Measurements from ENCODE around the gene AGBL1. TPM values are rescaled to one million over a fixed set of nuclear protein-coding genes. Genes with fewer than 3 reads are reported as not detected.

Gene AGBL1
- total RNA-seq, 1 donor from 2014 or later: 0.76 TPM

GRCh38 chr15:86935841-86936240 lies 856.2 kb downstream of the AGBL1 start:
- H3K4me3 Mint-ChIP-seq (ENCODE audit: unreplicated experiment): no peak overlapping the region
- H3K27ac Mint-ChIP-seq (ENCODE audit: unreplicated experiment): no peak overlapping the region
- H3K27me3 Mint-ChIP-seq (ENCODE audit: unreplicated experiment): no peaks in the 10 kb centered on the region
- no peak for DNase-seq
- no peaks in the 10 kb centered on the region for H3K9me3 Mint-ChIP-seq (ENCODE audit: unreplicated experiment)
- no peaks in the 10 kb centered on the region for H3K4me1 Mint-ChIP-seq (ENCODE audit: low read depth, unreplicated experiment)
- TF ChIP-seq, protein P1, sequence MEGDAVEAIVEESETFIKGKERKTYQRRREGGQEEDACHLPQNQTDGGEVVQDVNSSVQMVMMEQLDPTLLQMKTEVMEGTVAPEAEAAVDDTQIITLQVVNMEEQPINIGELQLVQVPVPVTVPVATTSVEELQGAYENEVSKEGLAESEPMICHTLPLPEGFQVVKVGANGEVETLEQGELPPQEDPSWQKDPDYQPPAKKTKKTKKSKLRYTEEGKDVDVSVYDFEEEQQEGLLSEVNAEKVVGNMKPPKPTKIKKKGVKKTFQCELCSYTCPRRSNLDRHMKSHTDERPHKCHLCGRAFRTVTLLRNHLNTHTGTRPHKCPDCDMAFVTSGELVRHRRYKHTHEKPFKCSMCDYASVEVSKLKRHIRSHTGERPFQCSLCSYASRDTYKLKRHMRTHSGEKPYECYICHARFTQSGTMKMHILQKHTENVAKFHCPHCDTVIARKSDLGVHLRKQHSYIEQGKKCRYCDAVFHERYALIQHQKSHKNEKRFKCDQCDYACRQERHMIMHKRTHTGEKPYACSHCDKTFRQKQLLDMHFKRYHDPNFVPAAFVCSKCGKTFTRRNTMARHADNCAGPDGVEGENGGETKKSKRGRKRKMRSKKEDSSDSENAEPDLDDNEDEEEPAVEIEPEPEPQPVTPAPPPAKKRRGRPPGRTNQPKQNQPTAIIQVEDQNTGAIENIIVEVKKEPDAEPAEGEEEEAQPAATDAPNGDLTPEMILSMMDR (IDR thresholded peaks at IDR 0.05; ENCODE audit: partially characterized antibody, unreplicated experiment): no peak
- no peaks in the 10 kb centered on the region for H3K36me3 Mint-ChIP-seq (ENCODE audit: unreplicated experiment)

DNA sequence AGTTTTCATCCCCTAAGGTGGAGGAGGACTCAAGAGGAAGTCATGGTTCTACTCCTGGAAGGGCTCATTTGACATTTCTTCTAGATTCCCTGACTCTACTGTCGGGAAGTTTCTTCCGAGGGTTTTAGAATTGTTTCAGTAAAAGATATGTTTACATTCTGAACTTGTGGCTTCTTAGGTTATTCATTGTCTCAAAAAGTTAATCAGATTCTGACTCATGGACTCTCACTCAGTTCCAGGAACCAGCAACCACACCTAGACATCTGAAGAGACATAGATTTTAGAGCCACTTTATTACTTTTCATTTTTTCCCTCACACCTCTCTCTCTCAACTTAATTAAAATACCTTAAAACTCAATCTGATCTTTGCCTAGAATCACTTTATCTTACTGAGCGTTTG lies 862.6 kb downstream of the AGBL1 start:
- Mint-ChIP-seq H3K27ac (ENCODE audit: unreplicated experiment) (no peak overlapping the region), H3K9me3 (ENCODE audit: unreplicated experiment) (no peaks in the 10 kb centered on the region), H3K4me3 (ENCODE audit: unreplicated experiment) (no peak overlapping the region), H3K4me1 (ENCODE audit: low read depth, unreplicated experiment) (no peaks in the 10 kb centered on the region), H3K27me3 (ENCODE audit: unreplicated experiment) (peaks cover 1% of the 10 kb centered on the region), H3K36me3 (ENCODE audit: unreplicated experiment) (no peaks in the 10 kb centered on the region)
- TF ChIP-seq, protein P1 (IDR thresholded peaks at IDR 0.05; ENCODE audit: partially characterized antibody, unreplicated experiment): no peak
- no peak for DNase-seq

DNA sequence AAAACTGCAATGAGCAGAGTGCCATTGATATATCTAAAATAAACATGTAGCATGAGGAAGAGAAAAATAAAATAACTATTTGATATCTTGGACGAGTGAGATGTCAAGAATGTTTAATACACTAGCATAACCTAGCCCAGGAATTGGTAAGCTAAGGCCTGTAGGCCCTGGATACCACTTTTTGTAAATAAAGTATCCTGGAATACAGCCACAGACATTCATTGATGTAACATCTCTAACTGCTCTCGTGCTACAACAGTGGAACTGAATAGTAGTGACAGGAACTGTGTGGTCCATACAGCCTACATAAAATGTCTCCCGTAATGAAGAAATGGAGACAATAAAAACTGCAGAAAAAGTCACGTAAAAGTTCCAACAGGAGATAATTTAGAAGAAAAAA lies 869.0 kb downstream of the AGBL1 start:
- TF ChIP-seq, protein P1 (IDR thresholded peaks at IDR 0.05; ENCODE audit: partially characterized antibody, unreplicated experiment): no peak
- Mint-ChIP-seq H3K36me3 (ENCODE audit: unreplicated experiment) (no peaks in the 10 kb centered on the region), H3K4me1 (ENCODE audit: low read depth, unreplicated experiment) (no peaks in the 10 kb centered on the region), H3K4me3 (ENCODE audit: unreplicated experiment) (no peak overlapping the region), H3K27ac (ENCODE audit: unreplicated experiment) (no peak overlapping the region), H3K9me3 (ENCODE audit: unreplicated experiment) (no peaks in the 10 kb centered on the region), H3K27me3 (ENCODE audit: unreplicated experiment) (peaks cover under 1% of the 10 kb centered on the region)
- DNase-seq: no peak

GRCh38 chr15:86959254-86959653 lies 879.6 kb downstream of the AGBL1 start:
- H3K27me3 Mint-ChIP-seq (ENCODE audit: unreplicated experiment): no peaks in the 10 kb centered on the region
- H3K36me3 Mint-ChIP-seq (ENCODE audit: unreplicated experiment): no peaks in the 10 kb centered on the region
- no peak overlapping the region for H3K4me3 Mint-ChIP-seq (ENCODE audit: unreplicated experiment)
- H3K27ac Mint-ChIP-seq (ENCODE audit: unreplicated experiment): no peak overlapping the region
- DNase-seq: no peak
- no peaks in the 10 kb centered on the region for H3K9me3 Mint-ChIP-seq (ENCODE audit: unreplicated experiment)
- TF ChIP-seq, protein P1 (IDR thresholded peaks at IDR 0.05; ENCODE audit: partially characterized antibody, unreplicated experiment): no peak
- no peaks in the 10 kb centered on the region for H3K4me1 Mint-ChIP-seq (ENCODE audit: low read depth, unreplicated experiment)

GRCh38 chr15:86961669-86962068 lies 882.0 kb downstream of the AGBL1 start:
- TF ChIP-seq, protein P1 (IDR thresholded peaks at IDR 0.05; ENCODE audit: partially characterized antibody, unreplicated experiment): no peak
- Mint-ChIP-seq H3K4me3 (ENCODE audit: unreplicated experiment) (no peak overlapping the region), H3K27me3 (ENCODE audit: unreplicated experiment) (no peaks in the 10 kb centered on the region), H3K27ac (ENCODE audit: unreplicated experiment) (no peak overlapping the region), H3K9me3 (ENCODE audit: unreplicated experiment) (no peaks in the 10 kb centered on the region), H3K36me3 (ENCODE audit: unreplicated experiment) (no peaks in the 10 kb centered on the region), H3K4me1 (ENCODE audit: low read depth, unreplicated experiment) (no peaks in the 10 kb centered on the region)
- no peak for DNase-seq
